WERI-Rb-1 (cell line): ENCODE results near the gene RAD18.

ENCODE experiments used
- DNase-seq: peaks from one replicate; pipeline ENCODE4 v3.0.0-alpha.2; 2020
- H3K27ac ChIP-seq: fragments of 250-450 bp; sonication (Bioruptor Pico); 2 replicates; pipeline ENCODE4 v1.5.1; 2020; ENCODE audit warnings: mild to moderate bottlenecking, moderate library complexity
- H3K27me3 ChIP-seq: fragments of 250-450 bp; sonication (Bioruptor Pico); 2 replicates; pipeline ENCODE4 v1.5.1; 2021; ENCODE audit warnings: mild to moderate bottlenecking, low read depth, moderate library complexity; ENCODE audit not compliant: insufficient read depth, severe bottlenecking
- H3K36me3 ChIP-seq: fragments of 250-450 bp; sonication (Bioruptor Pico); 2 replicates; pipeline ENCODE4 v1.5.1; 2020; ENCODE audit warnings: mild to moderate bottlenecking, moderate library complexity
- H3K4me3 ChIP-seq: 2 replicates; pipeline ENCODE4 v1.5.1; 2011; ENCODE audit warnings: low read depth, mild to moderate bottlenecking, control low read depth, low read length
- H3K9me3 ChIP-seq: fragments of 250-450 bp; sonication (Bioruptor Pico); 2 replicates; pipeline ENCODE4 v1.5.1; 2021; ENCODE audit warnings: mild to moderate bottlenecking, moderate library complexity; ENCODE audit not compliant: severe bottlenecking
- TF ChIP-seq, protein P1 (sequence below): IDR thresholded peaks from 2 replicates; pipeline ENCODE4 v1.5.1; 2011; ENCODE audit warnings: low read depth, mild to moderate bottlenecking, control low read depth, inconsistent platforms, low read length

The RAD18 gene

GRCh38 chr3:8932507-8932906 lies 30.8 kb downstream of the RAD18 start:
- TF ChIP-seq, protein P1, sequence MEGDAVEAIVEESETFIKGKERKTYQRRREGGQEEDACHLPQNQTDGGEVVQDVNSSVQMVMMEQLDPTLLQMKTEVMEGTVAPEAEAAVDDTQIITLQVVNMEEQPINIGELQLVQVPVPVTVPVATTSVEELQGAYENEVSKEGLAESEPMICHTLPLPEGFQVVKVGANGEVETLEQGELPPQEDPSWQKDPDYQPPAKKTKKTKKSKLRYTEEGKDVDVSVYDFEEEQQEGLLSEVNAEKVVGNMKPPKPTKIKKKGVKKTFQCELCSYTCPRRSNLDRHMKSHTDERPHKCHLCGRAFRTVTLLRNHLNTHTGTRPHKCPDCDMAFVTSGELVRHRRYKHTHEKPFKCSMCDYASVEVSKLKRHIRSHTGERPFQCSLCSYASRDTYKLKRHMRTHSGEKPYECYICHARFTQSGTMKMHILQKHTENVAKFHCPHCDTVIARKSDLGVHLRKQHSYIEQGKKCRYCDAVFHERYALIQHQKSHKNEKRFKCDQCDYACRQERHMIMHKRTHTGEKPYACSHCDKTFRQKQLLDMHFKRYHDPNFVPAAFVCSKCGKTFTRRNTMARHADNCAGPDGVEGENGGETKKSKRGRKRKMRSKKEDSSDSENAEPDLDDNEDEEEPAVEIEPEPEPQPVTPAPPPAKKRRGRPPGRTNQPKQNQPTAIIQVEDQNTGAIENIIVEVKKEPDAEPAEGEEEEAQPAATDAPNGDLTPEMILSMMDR: no peak
- no peak overlapping the region for H3K27ac ChIP-seq
- no peaks in the 10 kb centered on the region for H3K27me3 ChIP-seq
- no peak for DNase-seq
- H3K36me3 ChIP-seq: peaks cover 19% of the 10 kb centered on the region
- no peaks in the 10 kb centered on the region for H3K9me3 ChIP-seq
- no peak overlapping the region for H3K4me3 ChIP-seq

DNA sequence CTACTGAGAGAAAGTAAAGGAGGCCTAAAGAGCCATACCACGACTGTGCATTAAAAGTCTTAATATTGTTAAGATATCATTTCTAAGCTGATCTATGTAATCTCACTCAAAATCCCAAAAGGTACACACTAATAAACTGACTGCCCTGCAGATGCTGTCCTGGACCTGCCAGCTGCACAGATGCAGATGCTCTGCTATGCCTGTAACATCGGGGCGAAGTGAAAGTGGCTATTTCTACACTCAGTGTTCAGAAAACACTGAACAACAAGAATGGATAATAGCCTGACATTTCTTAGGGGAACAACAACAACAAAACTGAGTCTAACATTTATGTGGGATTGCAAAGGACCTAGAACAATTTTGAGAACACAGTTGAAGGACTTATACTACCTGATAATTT lies 31.9 kb downstream of the RAD18 start:
- Histone ChIP-seq H3K27ac (no peak overlapping the region), H3K36me3 (peaks cover 18% of the 10 kb centered on the region), H3K27me3 (no peaks in the 10 kb centered on the region), H3K9me3 (no peaks in the 10 kb centered on the region), H3K4me3 (no peak overlapping the region)
- TF ChIP-seq, protein P1: no peak
- no peak for DNase-seq

- Histone ChIP-seq H3K27ac (no peak overlapping the region), H3K27me3 (no peaks in the 10 kb centered on the region), H3K4me3 (no peak overlapping the region), H3K36me3 (peaks cover 4% of the 10 kb centered on the region), H3K9me3 (no peaks in the 10 kb centered on the region)
- no peak for DNase-seq
- TF ChIP-seq, protein P1: no peak
Observed at GRCh38 chr3:8929860-8930259, 33.4 kb downstream of the RAD18 start.

DNA sequence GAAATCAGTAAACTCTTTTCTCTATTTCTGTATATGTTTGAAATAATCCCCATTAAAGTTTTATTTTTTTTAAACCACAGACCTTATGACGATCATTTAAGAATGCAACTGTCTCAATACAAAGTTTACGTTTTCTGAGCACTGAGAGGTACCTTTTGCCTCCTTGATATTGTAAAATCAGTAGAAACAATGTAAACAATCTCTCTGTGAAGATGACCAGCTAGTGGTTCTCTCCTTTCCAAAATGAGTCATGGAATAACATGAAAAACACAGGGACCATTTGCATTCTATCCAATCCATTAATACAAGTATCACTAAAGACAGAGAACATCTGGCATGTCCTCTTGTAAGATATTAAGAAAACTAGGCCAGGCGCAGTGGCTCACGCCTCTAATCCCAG lies 48.8 kb downstream of the RAD18 start:
- Histone ChIP-seq H3K27ac (no peak overlapping the region), H3K9me3 (no peaks in the 10 kb centered on the region), H3K4me3 (no peak overlapping the region), H3K27me3 (no peaks in the 10 kb centered on the region), H3K36me3 (peaks cover 3% of the 10 kb centered on the region)
- TF ChIP-seq, protein P1: no peak
- no peak for DNase-seq

DNA sequence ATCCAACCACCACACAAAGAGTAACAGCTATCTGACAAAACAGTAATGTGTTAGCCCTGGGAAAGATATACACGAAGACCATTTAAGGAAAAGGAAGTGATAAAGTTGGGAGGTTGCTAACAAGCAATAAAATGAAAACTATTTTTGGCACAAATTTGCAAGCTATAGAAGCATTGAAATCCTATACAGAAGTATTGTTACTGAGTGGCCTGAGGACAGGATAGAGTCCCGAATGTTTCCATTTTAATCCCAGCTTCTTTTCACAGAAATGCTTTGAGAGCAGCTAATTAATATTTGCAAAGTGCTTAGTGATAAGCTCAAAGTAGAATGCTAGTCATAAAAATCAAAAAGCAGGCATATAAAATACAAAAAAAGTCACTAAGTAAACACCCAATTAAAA lies 51.5 kb downstream of the RAD18 start:
- H3K4me3 ChIP-seq: no peak overlapping the region
- H3K27me3 ChIP-seq: no peaks in the 10 kb centered on the region
- DNase-seq: no peak
- TF ChIP-seq, protein P1: no peak
- peaks cover 11% of the 10 kb centered on the region for H3K36me3 ChIP-seq
- H3K9me3 ChIP-seq: no peaks in the 10 kb centered on the region
- H3K27ac ChIP-seq: no peak overlapping the region

DNA sequence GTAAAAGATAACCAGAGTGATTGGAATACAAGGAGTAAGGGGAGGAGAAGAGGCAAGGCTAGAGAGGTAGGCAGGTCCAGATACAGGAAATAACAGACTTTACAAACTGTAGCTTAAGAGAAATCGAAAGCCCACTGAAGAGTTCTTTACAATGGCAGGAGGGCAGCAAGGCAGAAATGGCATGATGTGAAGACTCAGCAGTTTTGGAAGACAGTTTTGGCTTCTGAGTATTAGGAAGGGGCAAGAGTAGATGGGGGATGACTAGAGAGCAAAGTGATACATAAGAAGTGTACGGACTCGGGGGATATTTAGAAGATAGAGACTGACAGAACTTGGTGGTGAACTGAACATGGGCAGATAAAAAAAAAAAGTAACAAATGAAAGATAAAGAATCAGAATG lies 54.1 kb downstream of the RAD18 start:
- Histone ChIP-seq H3K27ac (no peak overlapping the region), H3K36me3 (peaks cover 11% of the 10 kb centered on the region), H3K27me3 (no peaks in the 10 kb centered on the region), H3K4me3 (no peak overlapping the region), H3K9me3 (no peaks in the 10 kb centered on the region)
- no peak for DNase-seq
- TF ChIP-seq, protein P1: no peak
